T-helper 1 cell treated with Interleukin-12 subunit alpha and Interleukin-12 subunit beta and Interleukin-4 antibody, amounts not matched to agents 30 μg/mL and 1 μg/mL, for 36 hours (primary cell): Measurements from ENCODE around the gene PTGDS.

Experiments
- H3K27ac Mint-ChIP-seq: one replicate; pipeline ENCODE4 v1.8.0; 2021; ENCODE audit warnings: mild to moderate bottlenecking, mixed read lengths
- H3K27me3 Mint-ChIP-seq: one replicate; pipeline ENCODE4 v1.8.0; 2021; ENCODE audit warnings: low read depth, mixed read lengths
- H3K36me3 Mint-ChIP-seq: one replicate; pipeline ENCODE4 v1.8.0; 2021; ENCODE audit warnings: low read depth, mixed read lengths
- H3K4me1 Mint-ChIP-seq: one replicate; pipeline ENCODE4 v1.8.0; 2021; ENCODE audit warnings: low read depth, mixed read lengths
- H3K4me3 Mint-ChIP-seq: one replicate; pipeline ENCODE4 v1.8.0; 2021; ENCODE audit warnings: mild to moderate bottlenecking, moderate library complexity, mixed read lengths
- H3K9me3 Mint-ChIP-seq: one replicate; pipeline ENCODE4 v1.8.0; 2021; ENCODE audit warnings: mixed read lengths

PTGDS gene

DNA sequence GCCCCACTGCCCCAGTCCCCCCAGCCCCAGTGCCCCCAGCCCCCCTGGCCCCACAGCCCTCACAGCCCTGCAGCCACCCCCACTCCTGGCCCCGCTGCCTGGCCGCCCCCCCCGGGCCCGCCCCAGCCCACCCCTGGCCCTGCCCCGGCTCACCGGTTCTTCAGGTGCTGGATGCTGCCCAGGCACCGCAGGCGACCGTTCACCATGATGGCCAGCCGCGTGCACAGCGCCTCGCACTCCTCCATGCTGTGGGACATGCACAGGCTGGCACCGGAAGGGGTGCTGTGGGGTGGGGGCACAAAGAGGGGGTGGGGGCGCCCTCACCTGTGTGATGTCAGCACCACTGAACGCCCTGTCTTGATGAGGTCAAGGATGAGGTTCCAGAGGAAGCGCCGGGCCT is 31.9 kb downstream of the PTGDS start:
- Mint-ChIP-seq H3K36me3 (no peaks in the 10 kb centered on the region), H3K4me1 (peaks cover 2% of the 10 kb centered on the region), H3K27ac (no peak overlapping the region), H3K9me3 (no peaks in the 10 kb centered on the region), H3K27me3 (no peaks in the 10 kb centered on the region), H3K4me3 (no peak overlapping the region)

GRCh38 chr9:137009938-137010732 is 32.8 kb downstream of the PTGDS start:
- H3K36me3 Mint-ChIP-seq: no peaks in the 10 kb centered on the region
- no peak overlapping the region for H3K27ac Mint-ChIP-seq

DNA sequence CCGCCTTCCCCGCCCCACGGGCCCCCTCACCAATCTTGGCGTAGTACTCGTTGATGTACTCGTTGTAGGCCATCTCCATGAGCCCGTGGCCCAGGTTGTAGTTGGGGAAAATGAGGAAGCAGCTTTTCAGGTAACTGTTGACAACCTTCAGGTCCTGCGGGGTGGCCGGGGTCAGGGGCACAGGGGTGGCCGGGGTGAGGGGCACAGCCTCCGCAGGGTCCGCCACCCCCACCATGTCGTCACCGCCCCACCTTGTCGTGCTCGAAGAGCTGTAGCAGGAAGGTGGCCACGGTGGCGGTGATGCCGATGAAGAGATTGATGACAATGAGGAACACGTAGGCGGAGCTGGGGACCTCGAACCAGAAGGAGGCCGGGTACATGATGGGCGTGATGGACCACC is 33.9 kb downstream of the PTGDS start:
- no peaks in the 10 kb centered on the region for H3K36me3 Mint-ChIP-seq
- no peak overlapping the region for H3K4me3 Mint-ChIP-seq
- no peaks in the 10 kb centered on the region for H3K9me3 Mint-ChIP-seq
- no peak overlapping the region for H3K27ac Mint-ChIP-seq
- no peaks in the 10 kb centered on the region for H3K4me1 Mint-ChIP-seq
- no peaks in the 10 kb centered on the region for H3K27me3 Mint-ChIP-seq

More at GRCh38 chr9:137009938-137010732, 32.8 kb downstream of the PTGDS start:
- H3K4me1 Mint-ChIP-seq: no peaks in the 10 kb centered on the region
- H3K4me3 Mint-ChIP-seq: no peak overlapping the region
- H3K9me3 Mint-ChIP-seq: no peaks in the 10 kb centered on the region
- H3K27me3 Mint-ChIP-seq: no peaks in the 10 kb centered on the region

DNA sequence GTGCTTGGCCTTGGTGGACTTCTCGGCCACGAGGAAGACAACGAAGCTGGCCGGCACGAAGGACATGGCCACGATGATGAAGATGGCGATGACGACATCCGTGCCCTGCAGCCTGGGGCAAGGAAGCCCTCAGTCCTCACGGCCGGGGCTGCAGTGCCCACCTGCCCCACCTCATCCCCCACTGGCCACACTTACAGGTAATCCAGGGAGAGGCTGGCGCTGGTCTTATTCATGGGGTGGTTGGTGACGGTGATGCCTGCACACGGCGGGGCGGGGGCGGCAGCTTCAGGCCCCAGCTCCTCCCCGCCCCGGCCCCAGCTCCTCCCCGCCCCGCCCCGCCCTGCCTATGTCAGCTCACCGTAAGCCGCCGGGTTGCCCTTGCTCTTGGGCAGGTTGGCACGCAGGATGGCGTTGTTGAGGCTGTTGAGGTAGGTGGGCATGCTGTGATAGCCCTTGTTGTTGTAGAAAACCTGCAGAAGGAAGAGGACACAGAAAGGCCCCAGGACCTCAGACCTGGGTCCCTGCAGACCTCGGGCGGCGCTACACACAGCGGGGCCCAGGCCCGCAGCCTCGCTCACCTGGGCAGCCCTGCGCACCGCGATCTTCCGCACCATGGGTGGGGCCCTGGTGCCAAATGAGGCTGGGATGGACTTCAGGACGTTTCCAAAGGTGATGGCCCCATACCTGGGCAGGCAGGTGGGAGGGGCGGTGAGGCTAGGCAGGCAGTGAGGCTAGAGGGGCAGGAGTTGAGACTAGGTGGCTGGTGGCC is 34.8 kb downstream of the PTGDS start:
- Mint-ChIP-seq H3K27me3 (no peaks in the 10 kb centered on the region), H3K4me1 (no peaks in the 10 kb centered on the region), H3K36me3 (peaks cover 3% of the 10 kb centered on the region), H3K4me3 (no peak overlapping the region), H3K27ac (no peak overlapping the region), H3K9me3 (no peaks in the 10 kb centered on the region)

GRCh38 chr9:137012694-137013570 is 35.6 kb downstream of the PTGDS start:
- Mint-ChIP-seq H3K4me1 (no peaks in the 10 kb centered on the region), H3K27me3 (no peaks in the 10 kb centered on the region), H3K36me3 (peaks cover 3% of the 10 kb centered on the region), H3K27ac (no peak overlapping the region), H3K9me3 (no peaks in the 10 kb centered on the region), H3K4me3 (no peak overlapping the region)

DNA sequence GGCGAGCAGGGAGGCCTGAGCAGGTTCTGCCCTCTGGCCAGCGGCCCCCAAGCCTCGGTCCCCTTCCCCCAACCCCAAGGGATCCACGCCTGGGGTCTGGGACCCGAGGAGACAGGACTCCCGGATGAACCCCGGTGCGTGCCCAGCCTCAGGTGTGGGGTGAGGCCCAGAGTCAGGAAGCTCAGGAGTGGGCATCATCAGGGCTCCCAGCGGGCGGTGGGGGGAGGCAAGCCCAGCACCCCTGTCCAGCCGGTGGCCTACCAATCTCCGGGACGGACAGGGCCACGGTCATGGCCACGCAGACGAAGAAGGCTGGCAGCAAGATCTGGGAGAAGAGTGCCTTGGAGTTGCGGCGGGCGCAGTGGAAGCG is 36.3 kb downstream of the PTGDS start:
- no peak overlapping the region for H3K4me3 Mint-ChIP-seq
- H3K9me3 Mint-ChIP-seq: no peaks in the 10 kb centered on the region
- H3K4me1 Mint-ChIP-seq: no peaks in the 10 kb centered on the region
- H3K27me3 Mint-ChIP-seq: no peaks in the 10 kb centered on the region
- H3K27ac Mint-ChIP-seq: no peak overlapping the region
- H3K36me3 Mint-ChIP-seq: peaks cover 3% of the 10 kb centered on the region

DNA sequence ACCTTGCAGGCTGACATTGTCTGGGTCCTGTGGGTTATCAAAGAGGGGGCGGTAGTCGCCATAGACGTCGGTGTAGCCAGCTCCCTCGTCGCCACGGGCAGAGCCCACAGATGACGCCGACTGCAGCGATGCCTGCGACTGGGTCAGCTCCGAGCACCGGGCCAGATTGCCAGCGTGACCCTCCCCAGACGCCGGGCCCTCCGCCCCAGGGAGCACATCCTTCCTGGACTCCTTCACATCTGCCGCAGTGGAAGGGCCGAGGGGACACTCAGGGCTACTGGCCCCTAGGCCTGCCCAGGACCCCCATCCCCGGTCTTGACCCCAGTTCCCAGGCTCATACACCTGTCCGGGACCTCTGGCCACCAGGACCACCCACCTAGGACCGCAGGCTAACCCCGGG is 36.9 kb downstream of the PTGDS start:
- H3K27ac Mint-ChIP-seq: no peak overlapping the region
- peaks cover 3% of the 10 kb centered on the region for H3K36me3 Mint-ChIP-seq
- no peaks in the 10 kb centered on the region for H3K27me3 Mint-ChIP-seq
- H3K9me3 Mint-ChIP-seq: no peaks in the 10 kb centered on the region
- no peak overlapping the region for H3K4me3 Mint-ChIP-seq
- H3K4me1 Mint-ChIP-seq: no peaks in the 10 kb centered on the region

DNA sequence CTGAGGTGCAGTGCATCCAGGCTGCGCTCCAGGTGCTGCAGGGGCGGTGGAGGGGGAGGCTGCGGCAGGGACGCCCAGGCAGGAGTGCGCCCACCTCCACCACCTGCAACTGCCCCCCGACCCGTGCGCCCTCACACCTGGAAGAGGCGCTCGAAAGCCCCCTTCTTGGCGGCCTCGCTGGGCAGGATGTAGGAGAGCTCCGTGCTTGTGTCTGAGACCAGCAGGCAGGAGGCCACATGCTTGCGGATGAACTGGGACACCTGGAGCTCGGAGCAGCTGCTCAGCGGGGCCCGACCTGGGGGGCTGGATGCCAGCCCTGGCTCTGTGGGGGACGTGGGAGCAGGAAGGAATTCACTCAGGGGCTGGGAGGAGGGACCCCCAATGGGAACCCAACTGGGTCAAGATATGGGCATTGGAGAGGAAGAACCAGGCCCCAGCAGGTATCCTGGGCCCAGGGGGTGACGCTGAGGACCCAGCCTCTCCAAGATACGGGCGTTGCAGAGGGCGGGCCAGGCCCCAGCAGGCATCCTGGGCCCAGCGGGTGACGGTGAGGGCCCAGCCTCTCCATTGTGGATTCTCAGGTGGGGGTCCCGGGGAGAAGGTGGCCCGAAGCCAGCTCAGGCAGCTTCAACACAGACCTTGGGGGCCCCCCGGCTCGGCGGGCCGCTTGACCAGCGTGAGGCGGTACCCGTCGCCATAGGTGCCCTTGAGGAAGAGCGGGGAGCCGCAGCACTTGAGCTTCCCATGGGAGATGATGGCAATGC is 37.7 kb downstream of the PTGDS start:
- H3K4me1 Mint-ChIP-seq: no peaks in the 10 kb centered on the region
- H3K36me3 Mint-ChIP-seq: peaks cover 3% of the 10 kb centered on the region
- H3K4me3 Mint-ChIP-seq: no peak overlapping the region
- H3K27ac Mint-ChIP-seq: no peak overlapping the region
- no peaks in the 10 kb centered on the region for H3K9me3 Mint-ChIP-seq
- H3K27me3 Mint-ChIP-seq: no peaks in the 10 kb centered on the region

DNA sequence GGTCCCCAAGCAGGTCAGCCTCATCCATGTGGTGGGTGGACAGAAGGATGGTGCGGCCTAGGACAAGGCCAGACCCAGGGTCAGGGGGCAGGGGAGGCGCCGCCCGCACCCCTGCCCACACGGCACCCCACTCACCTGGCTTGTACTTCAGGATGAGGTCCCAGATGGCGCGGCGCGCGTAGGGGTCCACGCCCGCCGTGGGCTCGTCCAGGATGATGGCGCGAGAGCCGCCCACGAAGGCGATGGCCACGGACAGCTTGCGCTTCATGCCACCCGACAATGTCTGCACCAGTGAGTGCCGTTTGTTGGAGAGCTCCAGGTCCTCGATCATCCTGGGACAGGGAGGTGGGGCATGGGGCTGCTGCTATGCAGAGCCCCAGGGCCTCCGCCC is 38.2 kb downstream of the PTGDS start:
- H3K27ac Mint-ChIP-seq: no peak overlapping the region
- H3K9me3 Mint-ChIP-seq: no peaks in the 10 kb centered on the region
- no peaks in the 10 kb centered on the region for H3K27me3 Mint-ChIP-seq
- peaks cover 3% of the 10 kb centered on the region for H3K36me3 Mint-ChIP-seq
- H3K4me1 Mint-ChIP-seq: no peaks in the 10 kb centered on the region
- no peak overlapping the region for H3K4me3 Mint-ChIP-seq

GRCh38 chr9:137015976-137016375 is 38.7 kb downstream of the PTGDS start:
- peaks cover 3% of the 10 kb centered on the region for H3K36me3 Mint-ChIP-seq
- H3K9me3 Mint-ChIP-seq: no peaks in the 10 kb centered on the region
- no peaks in the 10 kb centered on the region for H3K4me1 Mint-ChIP-seq
- H3K27ac Mint-ChIP-seq: no peak overlapping the region
- no peak overlapping the region for H3K4me3 Mint-ChIP-seq
- H3K27me3 Mint-ChIP-seq: no peaks in the 10 kb centered on the region

DNA sequence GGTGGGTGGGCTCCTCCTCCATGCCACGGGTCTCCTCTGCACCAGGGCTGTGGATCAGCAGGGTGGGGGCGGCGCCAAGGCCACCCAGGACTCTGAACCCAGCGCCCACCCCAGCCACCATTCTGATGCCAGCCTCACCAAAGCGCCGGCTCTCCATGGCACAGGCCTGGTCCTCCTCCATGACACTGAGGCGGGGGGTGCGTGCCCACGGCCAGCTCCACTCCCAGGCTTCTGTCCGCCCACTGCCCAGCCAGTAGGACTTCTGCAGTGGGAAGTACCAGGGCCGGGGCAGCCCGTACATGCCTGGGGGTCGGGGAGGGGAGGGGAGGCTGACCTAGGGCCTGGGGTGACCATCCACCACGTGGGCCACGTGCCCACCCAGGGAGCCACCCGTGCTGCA is 39.1 kb downstream of the PTGDS start:
- Mint-ChIP-seq H3K27ac (no peak overlapping the region), H3K36me3 (peaks cover 3% of the 10 kb centered on the region), H3K4me1 (no peaks in the 10 kb centered on the region)

DNA sequence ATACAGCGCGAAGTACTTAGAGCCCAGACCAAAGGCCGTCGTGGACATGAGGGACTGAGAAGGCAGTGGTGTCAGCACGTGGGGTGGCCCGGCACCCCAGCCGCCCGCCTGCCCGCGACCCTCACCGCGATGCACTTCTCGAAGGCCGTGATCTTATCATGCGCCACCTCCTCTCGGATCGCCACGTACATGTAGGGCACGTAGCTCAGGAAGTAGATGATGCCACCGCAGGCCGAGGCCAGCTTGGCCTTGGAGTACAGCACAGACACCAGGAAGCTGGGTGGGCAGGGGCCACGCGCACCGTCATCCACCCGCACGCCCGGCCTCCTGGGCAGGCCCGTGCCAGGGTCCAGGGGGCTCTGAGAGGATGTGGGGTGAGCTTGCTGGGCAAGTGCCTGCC is 39.8 kb downstream of the PTGDS start:
- peaks cover under 1% of the 10 kb centered on the region for H3K4me1 Mint-ChIP-seq
- H3K4me3 Mint-ChIP-seq: no peak overlapping the region
- peaks cover 3% of the 10 kb centered on the region for H3K36me3 Mint-ChIP-seq
- H3K9me3 Mint-ChIP-seq: no peaks in the 10 kb centered on the region
- H3K27me3 Mint-ChIP-seq: no peaks in the 10 kb centered on the region
- H3K27ac Mint-ChIP-seq: no peak overlapping the region

More for the DNA sequence above, 39.1 kb downstream of the PTGDS start:
- H3K4me3 Mint-ChIP-seq: no peak overlapping the region
- H3K9me3 Mint-ChIP-seq: no peaks in the 10 kb centered on the region
- H3K27me3 Mint-ChIP-seq: no peaks in the 10 kb centered on the region

GRCh38 chr9:137017791-137018497 is 40.6 kb downstream of the PTGDS start:
- no peak overlapping the region for H3K4me3 Mint-ChIP-seq
- no peaks in the 10 kb centered on the region for H3K9me3 Mint-ChIP-seq
- peaks cover 3% of the 10 kb centered on the region for H3K4me1 Mint-ChIP-seq
- peaks cover 3% of the 10 kb centered on the region for H3K36me3 Mint-ChIP-seq
- no peak overlapping the region for H3K27ac Mint-ChIP-seq
- H3K27me3 Mint-ChIP-seq: no peaks in the 10 kb centered on the region
